ENCODE results near the gene CCND2. TPM values are rescaled to one million over a fixed set of nuclear protein-coding genes. Genes with fewer than 3 reads are reported as not detected.

The CCND2 gene
- not detected in 2 replicates for total RNA-seq (2014; rRNA removed; shearing (Covaris generic))
- total RNA-seq (2022) = not detected in 2 replicates
- Bru-seq, nascent RNA = not detected
- not detected for BruChase-seq, experiment 1, labeled RNA remaining after a 6-hour chase
- BruChase-seq, experiment 2, labeled RNA remaining after a 2-hour chase = not detected
- long read RNA-seq = 0 reads

- peaks cover 18% of the 10 kb centered on the region for H3K4me1 ChIP-seq (ENCODE audit: insufficient read depth, low read length, poor library complexity, severe bottlenecking)
- BruUV-seq (replicated peaks) = no TSS peak
Observed at GRCh38 chr12:4273652-4274395, at the start of gene CCND2. TSS of gene CCND2 (plus strand) at chr12:4273762. CDS start at chr12:4274041, 279 bp downstream.

GRCh38 chr12:4224206-4224889 lies 49.2 kb upstream of the CCND2 start:
- Histone ChIP-seq H3K9me3 (ENCODE audit: low read length) (no peaks in the 10 kb centered on the region), H4K20me1 (ENCODE audit: insufficient read depth, low read length) (no peaks in the 10 kb centered on the region), H3K4me3 (ENCODE audit: low read depth, low read length, poor library complexity, severe bottlenecking) (no peak overlapping the region), H3K4me2 (ENCODE audit: low read length) (no peak overlapping the region), H3K27ac (ENCODE audit: low read depth, low read length, poor library complexity, severe bottlenecking) (no peak overlapping the region), H3K36me3 (ENCODE audit: insufficient read depth, low read length) (no peaks in the 10 kb centered on the region), H3K9me2 (ENCODE audit: insufficient read depth, low read length) (no peaks in the 10 kb centered on the region), H3K79me2 (ENCODE audit: insufficient read depth, low read depth, low read length) (no peaks in the 10 kb centered on the region), H2AFZ (ENCODE audit: low read length) (no peak overlapping the region), H3K4me1 (ENCODE audit: insufficient read depth, low read length, poor library complexity, severe bottlenecking) (no peaks in the 10 kb centered on the region)
- no peak for DNase-seq (ENCODE audit: low spot score)
- BruUV-seq (replicated peaks) = no TSS peak
- no peak for TF ChIP-seq CTCF (conservative IDR thresholded peaks at IDR 0.05; ENCODE audit: low read length)
- no peak for TF ChIP-seq EZH2phosphoT487 (IDR thresholded peaks at IDR 0.05; ENCODE audit: borderline replicate concordance, low read depth, low read length)
- ChIA-PET POLR2A (no interaction called here), CTCF (ENCODE audit: unreplicated experiment) (no interaction called here)
- intact Hi-C loops (cut with micrococcal nuclease; ENCODE audit: unreplicated experiment) = no loop called here

More at GRCh38 chr12:4273652-4274395, at the start of gene CCND2:
- no peak within 1 kb of the TSS for H3K27ac ChIP-seq (ENCODE audit: low read depth, low read length, poor library complexity, severe bottlenecking)
- H4K20me1 ChIP-seq (ENCODE audit: insufficient read depth, low read length) = no peaks in the 10 kb centered on the region
- H3K9me3 ChIP-seq (ENCODE audit: low read length) = no peaks in the 10 kb centered on the region
- H3K79me2 ChIP-seq (ENCODE audit: insufficient read depth, low read depth, low read length) = no peaks in the 10 kb centered on the region
- DNase-seq (ENCODE audit: low spot score) = no peak
- intact Hi-C loops (cut with micrococcal nuclease; ENCODE audit: unreplicated experiment) = no loop called here
- H2AFZ ChIP-seq (ENCODE audit: low read length) = no peak within 1 kb of the TSS
- no peaks in the 10 kb centered on the region for H3K9me2 ChIP-seq (ENCODE audit: insufficient read depth, low read length)
- H3K4me2 ChIP-seq (ENCODE audit: low read length) = no peak within 1 kb of the TSS
- ChIA-PET POLR2A (no interaction called here), CTCF (ENCODE audit: unreplicated experiment) (no interaction called here)
- no peak for TF ChIP-seq CTCF (conservative IDR thresholded peaks at IDR 0.05; ENCODE audit: low read length)
- TF ChIP-seq EZH2phosphoT487 (IDR thresholded peaks at IDR 0.05; ENCODE audit: borderline replicate concordance, low read depth, low read length) = no peak
- no peak within 1 kb of the TSS for H3K4me3 ChIP-seq (ENCODE audit: low read depth, low read length, poor library complexity, severe bottlenecking)
- no peaks in the 10 kb centered on the region for H3K36me3 ChIP-seq (ENCODE audit: insufficient read depth, low read length)

Measured in OCI-LY7 (cell line).